GM23248 (cell line): ENCODE results near the gene MYO3A. TPM values are rescaled to one million over a fixed set of nuclear protein-coding genes. Genes with fewer than 3 reads are reported as not detected.

Experiments
- DNase-seq: peaks from one replicate; pipeline ENCODE4 v3.0.0-alpha.2; 2015
- H2AFZ ChIP-seq: fragments of 200-600 bp; sonication (generic); 2 replicates; pipeline ENCODE4 v1.6.1; 2016; ENCODE audit warnings: antibody characterized with exemption
- H3F3A ChIP-seq: fragments of 200-600 bp; sonication (generic); 2 replicates; pipeline ENCODE4 v1.6.1; 2016; ENCODE audit warnings: mild to moderate bottlenecking, antibody characterized with exemption, mixed run types; ENCODE audit not compliant: insufficient read depth
- H3K27ac ChIP-seq: fragments of 200-600 bp; sonication (generic); 2 replicates; pipeline ENCODE4 v1.5.1; 2016; ENCODE audit warnings: mild to moderate bottlenecking
- H3K27me3 ChIP-seq: fragments of 200-600 bp; sonication (generic); replicated peaks from 2 replicates; pipeline ENCODE4 v1.6.1; 2016; ENCODE audit warnings: mild to moderate bottlenecking; ENCODE audit not compliant: insufficient read depth
- H3K36me3 ChIP-seq: fragments of 200-600 bp; sonication (generic); 2 replicates; pipeline ENCODE4 v1.6.1; 2016; ENCODE audit warnings: low read depth, mild to moderate bottlenecking
- H3K4me1 ChIP-seq: fragments of 200-600 bp; sonication (generic); 2 replicates; pipeline ENCODE4 v1.6.1; 2016; ENCODE audit warnings: mild to moderate bottlenecking; ENCODE audit not compliant: insufficient read depth
- H3K4me2 ChIP-seq: fragments of 200-600 bp; sonication (generic); one replicate; pipeline ENCODE4 v1.6.1; 2016; ENCODE audit warnings: mild to moderate bottlenecking; ENCODE audit not compliant: unreplicated experiment
- H3K4me3 ChIP-seq: fragments of 200-600 bp; sonication (generic); 2 replicates; pipeline ENCODE4 v1.5.1; 2016; ENCODE audit warnings: mild to moderate bottlenecking
- H3K79me2 ChIP-seq: fragments of 200-600 bp; sonication (generic); 2 replicates; pipeline ENCODE4 v1.6.1; 2016; ENCODE audit warnings: mild to moderate bottlenecking; ENCODE audit not compliant: insufficient read depth
- H3K9ac ChIP-seq: fragments of 200-600 bp; sonication (generic); 2 replicates; pipeline ENCODE4 v1.6.1; 2016; ENCODE audit warnings: mild to moderate bottlenecking
- H3K9me2 ChIP-seq: fragments of 200-600 bp; sonication (generic); 2 replicates; pipeline ENCODE4 v1.6.1; 2016; ENCODE audit warnings: mixed run types, mild to moderate bottlenecking, moderate library complexity; ENCODE audit not compliant: insufficient read depth
- H3K9me3 ChIP-seq: fragments of 200-600 bp; sonication (generic); one replicate; pipeline ENCODE4 v1.6.1; 2017; ENCODE audit warnings: low read depth
- H4K20me1 ChIP-seq: fragments of 200-600 bp; sonication (generic); 2 replicates; pipeline ENCODE4 v1.6.0; 2016; ENCODE audit not compliant: insufficient read depth
- EZH2 ChIP-seq: fragments of 200-600 bp; sonication (generic); IDR thresholded peaks from 2 replicates; pipeline ENCODE4 v1.6.1; 2018; ENCODE audit warnings: antibody characterized with exemption, mild to moderate bottlenecking; ENCODE audit not compliant: insufficient read depth, poor library complexity, severe bottlenecking
- EZH2phosphoT487 ChIP-seq: fragments of 200-600 bp; sonication (generic); IDR thresholded peaks from 2 replicates; pipeline ENCODE4 v1.6.1; 2018; ENCODE audit warnings: antibody characterized with exemption, moderate library complexity, mild to moderate bottlenecking, low read depth; ENCODE audit not compliant: insufficient read depth
- WGBS, 2 experiments: methylation state at CpG; one replicate each; pipeline ENCODE4 v1.1.6; 2015 to 2017; ENCODE audit warnings: low lambda C conversion rate in 2 of 2, low coverage in 1 of 2; ENCODE audit errors: missing lambda C conversion rate in 2 of 2; 5-methylcytosine and 5-hydroxymethylcytosine counted together
- in situ Hi-C: fragments of 300-500 bp; cut with MboI; formaldehyde crosslinking; loops from 2 replicates; pipeline ENCODE4 v1.15.0; 2020
- polyA plus RNA-seq: library from polyadenylated mRNA; unstranded; fragments of >200 nt; fragmentation: Nextera tagmentation; extraction: Ambion mirVana; gene quantifications from 2 replicates; pipeline ENCODE4 v1.2.1, GENCODE V29; 2016
- total RNA-seq: library from RNA; depleted of rRNA; stranded (reverse); fragments of >200 nt; shearing (Covaris generic); gene quantifications from 2 replicates; pipeline ENCODE4 v1.2.3, GENCODE V29; 2014

The MYO3A gene
- total and polyA plus RNA-seq, 2 experiments from 2014 or later = not detected

DNA sequence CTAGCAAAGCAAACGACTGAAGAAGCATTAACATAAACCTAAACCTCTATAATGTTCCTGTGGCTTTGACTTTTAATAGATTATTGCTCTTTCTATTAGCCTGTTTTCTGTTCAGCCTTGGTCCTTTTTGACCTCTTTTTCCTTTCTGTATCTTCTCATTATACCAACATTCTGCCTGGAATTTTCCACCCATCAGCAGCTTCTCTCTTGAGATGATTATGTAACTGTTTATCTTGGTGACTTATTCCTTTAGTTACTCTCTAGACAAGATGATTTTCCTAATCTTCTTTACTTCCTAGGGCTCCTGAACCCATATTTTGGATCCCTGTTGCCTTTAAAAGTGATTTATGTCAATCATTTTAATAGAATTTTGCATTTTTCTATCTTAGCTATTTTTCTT, 81.1 kb downstream of the MYO3A start:
- Histone ChIP-seq H3K36me3 (no peaks in the 10 kb centered on the region), H3K9me2 (no peaks in the 10 kb centered on the region), H2AFZ (no peak overlapping the region), H3K79me2 (no peaks in the 10 kb centered on the region), H3K4me3 (no peak overlapping the region), H3K27ac (no peak overlapping the region), H4K20me1 (no peaks in the 10 kb centered on the region), H3K4me1 (no peaks in the 10 kb centered on the region), H3K4me2 (no peak overlapping the region), H3K9ac (no peak overlapping the region), H3K9me3 (no peaks in the 10 kb centered on the region), H3F3A (no peaks in the 10 kb centered on the region), H3K27me3 (no peaks in the 10 kb centered on the region)
- DNase-seq = no peak
- TF ChIP-seq EZH2phosphoT487 (no peak), EZH2 (no peak)
- in situ Hi-C loops = no loop called here
- WGBS, 2 experiments = 0% methylated on average over 1 of the region's 1 CpG

GRCh38 chr10:26022831-26023230, 88.8 kb downstream of the MYO3A start:
- H4K20me1 ChIP-seq = no peaks in the 10 kb centered on the region
- H3K4me2 ChIP-seq = no peak overlapping the region
- H3K9me3 ChIP-seq = no peaks in the 10 kb centered on the region
- H3K9me2 ChIP-seq = no peaks in the 10 kb centered on the region
- H3K27ac ChIP-seq = no peak overlapping the region
- no peaks in the 10 kb centered on the region for H3K79me2 ChIP-seq
- DNase-seq = no peak
- H3K4me3 ChIP-seq = no peak overlapping the region
- in situ Hi-C loops = no loop called here
- no peaks in the 10 kb centered on the region for H3K4me1 ChIP-seq
- no peaks in the 10 kb centered on the region for H3F3A ChIP-seq
- no peak overlapping the region for H3K9ac ChIP-seq
- TF ChIP-seq EZH2 = no peak
- no peak for TF ChIP-seq EZH2phosphoT487
- no peaks in the 10 kb centered on the region for H3K36me3 ChIP-seq
- no peaks in the 10 kb centered on the region for H3K27me3 ChIP-seq
- no peak overlapping the region for H2AFZ ChIP-seq

- Histone ChIP-seq H3K27ac (no peak overlapping the region), H3K79me2 (no peaks in the 10 kb centered on the region), H3K9ac (no peak overlapping the region), H3K9me3 (no peaks in the 10 kb centered on the region), H3K9me2 (no peaks in the 10 kb centered on the region), H3F3A (no peaks in the 10 kb centered on the region), H4K20me1 (no peaks in the 10 kb centered on the region), H3K36me3 (no peaks in the 10 kb centered on the region), H2AFZ (no peak overlapping the region), H3K4me2 (no peak overlapping the region), H3K27me3 (no peaks in the 10 kb centered on the region), H3K4me1 (no peaks in the 10 kb centered on the region), H3K4me3 (no peak overlapping the region)
- no peak for DNase-seq
- 0% methylated on average over 2 of the region's 2 CpGs for WGBS, 2 experiments
- in situ Hi-C loops = no loop called here
- TF ChIP-seq EZH2phosphoT487 = no peak
- no peak for TF ChIP-seq EZH2
Measured at GRCh38 chr10:26024303-26024702, 90.3 kb downstream of the MYO3A start.

DNA sequence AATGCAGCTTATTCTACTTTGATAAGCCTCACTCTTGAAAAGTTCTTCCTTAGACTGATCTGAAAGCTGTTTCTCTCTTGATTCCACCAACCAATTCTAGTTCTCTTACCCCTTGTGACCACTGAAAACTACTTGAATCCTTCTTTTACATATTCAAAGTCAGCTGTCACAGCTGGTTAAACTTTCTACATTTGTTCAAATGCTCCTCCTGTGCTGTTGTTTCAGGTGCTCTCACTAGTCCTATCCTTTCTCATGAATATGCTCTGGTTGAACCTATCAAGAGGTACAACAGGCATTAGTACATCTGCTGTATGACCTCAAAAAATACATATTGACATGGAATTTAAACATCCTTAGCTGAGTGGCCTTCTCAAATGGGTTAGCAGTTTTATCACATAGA, 91.5 kb downstream of the MYO3A start:
- Histone ChIP-seq H3K4me1 (no peaks in the 10 kb centered on the region), H3K79me2 (no peaks in the 10 kb centered on the region), H3K9me3 (no peaks in the 10 kb centered on the region), H3K9ac (no peak overlapping the region), H3K4me3 (no peak overlapping the region), H3K27ac (no peak overlapping the region), H2AFZ (no peak overlapping the region), H3K4me2 (no peak overlapping the region), H4K20me1 (no peaks in the 10 kb centered on the region), H3K36me3 (no peaks in the 10 kb centered on the region), H3F3A (no peaks in the 10 kb centered on the region), H3K9me2 (no peaks in the 10 kb centered on the region), H3K27me3 (no peaks in the 10 kb centered on the region)
- in situ Hi-C loops = no loop called here
- DNase-seq = no peak
- no peak for TF ChIP-seq EZH2
- no peak for TF ChIP-seq EZH2phosphoT487

DNA sequence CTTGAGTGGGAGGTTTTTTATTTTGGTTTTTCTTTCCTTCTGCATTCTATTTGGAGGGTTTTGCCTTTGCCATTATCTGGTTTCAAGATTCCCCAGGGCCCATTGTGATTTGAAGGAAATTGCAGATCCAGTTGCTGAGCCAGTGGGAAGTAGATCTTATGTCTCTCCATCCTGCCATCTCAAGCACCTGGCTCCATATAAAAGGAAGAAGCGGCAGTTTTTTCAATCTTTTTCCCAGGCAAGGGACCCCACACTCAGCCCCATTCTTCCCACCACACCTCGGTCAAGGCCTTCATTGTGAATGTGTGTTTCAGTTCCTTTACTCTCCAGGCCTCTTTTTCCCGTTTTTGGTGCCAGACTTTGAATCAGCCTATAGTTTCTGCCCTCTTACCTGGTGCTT, 95.8 kb downstream of the MYO3A start:
- Histone ChIP-seq H3F3A (no peaks in the 10 kb centered on the region), H3K79me2 (no peaks in the 10 kb centered on the region), H3K9ac (no peak overlapping the region), H3K4me2 (no peak overlapping the region), H4K20me1 (no peaks in the 10 kb centered on the region), H3K9me3 (no peaks in the 10 kb centered on the region), H3K27ac (no peak overlapping the region), H3K4me1 (no peaks in the 10 kb centered on the region), H2AFZ (no peak overlapping the region), H3K9me2 (no peaks in the 10 kb centered on the region), H3K36me3 (no peaks in the 10 kb centered on the region), H3K27me3 (no peaks in the 10 kb centered on the region), H3K4me3 (no peak overlapping the region)
- DNase-seq = no peak
- no peak for TF ChIP-seq EZH2phosphoT487
- no peak for TF ChIP-seq EZH2
- WGBS, 2 experiments = 6 to 9% methylated on average over 3 of the region's 3 CpGs
- in situ Hi-C loops = no loop called here
